IgD-negative memory B cell (primary cell): Measurements from ENCODE around the gene IFI27. TPM values are rescaled to one million over a fixed set of nuclear protein-coding genes. Genes with fewer than 3 reads are reported as not detected.

Experiments used
- H3K27ac Mint-ChIP-seq, 3 donors: one replicate each; pipeline ENCODE4 v1.8.0; 2020 to 2022; ENCODE audit warnings: mild to moderate bottlenecking in 3 of 3, mixed read lengths in 3 of 3, moderate library complexity in 1 of 3
- H3K27me3 Mint-ChIP-seq: one replicate; pipeline ENCODE4 v1.8.0; 2021; ENCODE audit warnings: mixed read lengths
- H3K36me3 Mint-ChIP-seq: one replicate; pipeline ENCODE4 v1.8.0; 2020; ENCODE audit warnings: mild to moderate bottlenecking, mixed read lengths
- H3K4me1 Mint-ChIP-seq, 3 donors: one replicate each; pipeline ENCODE4 v1.8.0; 2020 to 2022; ENCODE audit warnings: mixed read lengths in 3 of 3, mild to moderate bottlenecking in 1 of 3
- H3K4me3 Mint-ChIP-seq, 4 donors: one replicate each; pipeline ENCODE4 v1.8.0; 2020 to 2022; ENCODE audit warnings: mild to moderate bottlenecking in 4 of 4, mixed read lengths in 4 of 4, moderate library complexity in 3 of 4
- H3K9me3 Mint-ChIP-seq, 3 donors: one replicate each; pipeline ENCODE4 v1.8.0; 2020 to 2021; ENCODE audit warnings: mixed read lengths in 3 of 3, mild to moderate bottlenecking in 1 of 3
- polyA plus RNA-seq: library from polyadenylated mRNA; unstranded; fragments of 300-500 nt; fragmentation: Illumina TruSeq; gene quantifications from one replicate; pipeline ENCODE4 v1.2.3, GENCODE V29; 2021

Gene IFI27
- polyA plus RNA-seq, 1 donor from 2014 or later: not detected

GRCh38 chr14:94126419-94126677 is 15.8 kb downstream of the IFI27 start:
- H3K27me3 Mint-ChIP-seq: peaks cover 4% of the 10 kb centered on the region
- H3K27ac Mint-ChIP-seq: no peak overlapping the region
- peaks cover 11 to 13% (median 11%) of the 10 kb centered on the region in 3 donors for H3K4me1 Mint-ChIP-seq
- H3K4me3 Mint-ChIP-seq: no peak overlapping the region
- peaks cover 7% of the 10 kb centered on the region for H3K36me3 Mint-ChIP-seq
- no peaks in the 10 kb centered on the region for H3K9me3 Mint-ChIP-seq

- Mint-ChIP-seq H3K27ac (no peak overlapping the region), H3K9me3 (no peaks in the 10 kb centered on the region), H3K27me3 (no peaks in the 10 kb centered on the region), H3K4me1 (peaks cover 11 to 13% (median 11%) of the 10 kb centered on the region in 3 donors), H3K4me3 (peak overlapping the region in 1 of 4 donors; percentile 10), H3K36me3 (peaks cover 5% of the 10 kb centered on the region)
These were observed 16.3 kb downstream of the IFI27 start for GRCh38 chr14:94126800-94127199.

- no peaks in the 10 kb centered on the region for H3K27me3 Mint-ChIP-seq
- H3K27ac Mint-ChIP-seq: no peak overlapping the region
- peaks cover 1% of the 10 kb centered on the region for H3K36me3 Mint-ChIP-seq
- H3K4me3 Mint-ChIP-seq: peak overlapping the region in 1 of 4 donors; percentile 10
- H3K4me1 Mint-ChIP-seq: peaks cover 11 to 14% (median 13%) of the 10 kb centered on the region in 3 donors
- H3K9me3 Mint-ChIP-seq: no peaks in the 10 kb centered on the region
These were observed 16.8 kb downstream of the IFI27 start for GRCh38 chr14:94127330-94127729.

- H3K4me1 Mint-ChIP-seq: peaks cover 11 to 14% (median 13%) of the 10 kb centered on the region in 3 donors
- H3K27ac Mint-ChIP-seq: peak overlapping the region in 2 of 3 donors; percentile 23 to 24
- H3K36me3 Mint-ChIP-seq: no peaks in the 10 kb centered on the region
- peak overlapping the region; percentile 88 to 98 (median 94) for H3K4me3 Mint-ChIP-seq
- H3K9me3 Mint-ChIP-seq: no peaks in the 10 kb centered on the region
- no peaks in the 10 kb centered on the region for H3K27me3 Mint-ChIP-seq
These were observed 17.8 kb downstream of the IFI27 start for GRCh38 chr14:94128216-94128839.

- peaks cover 2% of the 10 kb centered on the region for H3K27me3 Mint-ChIP-seq
These were observed 18.7 kb downstream of the IFI27 start, which contains the start of gene IFI27L2 for GRCh38 chr14:94129111-94129757. Gene IFI27L2, minus strand, starts transcription at chr14:94129604. Its CDS starts 40 bp downstream, at chr14:94129564.

GRCh38 chr14:94129758-94130414 is 19.4 kb downstream of the IFI27 start:
- Mint-ChIP-seq H3K9me3 (peaks cover 0 to under 1% (median 0%) of the 10 kb centered on the region in 3 donors), H3K4me3 (peak overlapping the region; percentile 88 to 98 (median 94)), H3K36me3 (no peaks in the 10 kb centered on the region), H3K4me1 (peaks cover 11 to 14% (median 13%) of the 10 kb centered on the region in 3 donors), H3K27ac (peak overlapping the region in 2 of 3 donors; percentile 33 to 83), H3K27me3 (peaks cover 2% of the 10 kb centered on the region)

More at GRCh38 chr14:94129111-94129757, 18.7 kb downstream of the IFI27 start, which contains the start of gene IFI27L2:
- Mint-ChIP-seq H3K9me3 (no peaks in the 10 kb centered on the region), H3K36me3 (no peaks in the 10 kb centered on the region), H3K4me3 (peak within 1 kb of the TSS; percentile 88 to 98 (median 94)), H3K4me1 (peaks cover 11 to 14% (median 13%) of the 10 kb centered on the region in 3 donors), H3K27ac (peak within 1 kb of the TSS in 2 of 3 donors; percentile 33 to 83)

GRCh38 chr14:94132285-94132887 is 21.9 kb downstream of the IFI27 start:
- Mint-ChIP-seq H3K4me1 (peaks cover 11 to 14% (median 13%) of the 10 kb centered on the region in 3 donors), H3K9me3 (peaks cover 0 to 11% (median 7%) of the 10 kb centered on the region in 3 donors), H3K27me3 (peaks cover 13% of the 10 kb centered on the region), H3K27ac (no peak overlapping the region), H3K36me3 (no peaks in the 10 kb centered on the region), H3K4me3 (peak overlapping the region in 2 of 4 donors; percentile 43 to 50)

GRCh38 chr14:94135476-94135875 is 24.9 kb downstream of the IFI27 start:
- Mint-ChIP-seq H3K9me3 (peaks cover 0 to 11% (median 7%) of the 10 kb centered on the region in 3 donors), H3K27ac (no peak overlapping the region), H3K36me3 (no peaks in the 10 kb centered on the region), H3K4me1 (peaks cover 0 to 4% (median 0%) of the 10 kb centered on the region in 3 donors), H3K4me3 (peak overlapping the region in 1 of 4 donors; percentile 30), H3K27me3 (peaks cover 13% of the 10 kb centered on the region)

GRCh38 chr14:94136575-94137331 is 26.2 kb downstream of the IFI27 start:
- Mint-ChIP-seq H3K4me1 (peaks cover 0 to 4% (median 0%) of the 10 kb centered on the region in 3 donors), H3K27ac (peak overlapping the region in 1 of 3 donors; percentile 23), H3K4me3 (no peak overlapping the region), H3K9me3 (peaks cover 0 to 11% (median 7%) of the 10 kb centered on the region in 3 donors), H3K27me3 (peaks cover 13% of the 10 kb centered on the region), H3K36me3 (no peaks in the 10 kb centered on the region)

GRCh38 chr14:94138251-94138650 is 27.7 kb downstream of the IFI27 start:
- H3K36me3 Mint-ChIP-seq: no peaks in the 10 kb centered on the region
- H3K27me3 Mint-ChIP-seq: peaks cover 13% of the 10 kb centered on the region
- H3K27ac Mint-ChIP-seq: no peak overlapping the region
- H3K4me1 Mint-ChIP-seq: no peaks in the 10 kb centered on the region
- peaks cover 0 to 11% (median 7%) of the 10 kb centered on the region in 3 donors for H3K9me3 Mint-ChIP-seq
- H3K4me3 Mint-ChIP-seq: no peak overlapping the region

GRCh38 chr14:94139006-94139405 is 28.5 kb downstream of the IFI27 start:
- H3K27ac Mint-ChIP-seq: no peak overlapping the region
- H3K27me3 Mint-ChIP-seq: peaks cover 12% of the 10 kb centered on the region

GRCh38 chr14:94139421-94139820 is 28.9 kb downstream of the IFI27 start:
- Mint-ChIP-seq H3K4me1 (no peaks in the 10 kb centered on the region), H3K36me3 (no peaks in the 10 kb centered on the region), H3K4me3 (no peak overlapping the region), H3K9me3 (peaks cover 0 to 11% (median 7%) of the 10 kb centered on the region in 3 donors), H3K27ac (no peak overlapping the region), H3K27me3 (peaks cover 11% of the 10 kb centered on the region)

More at GRCh38 chr14:94139006-94139405, 28.5 kb downstream of the IFI27 start:
- Mint-ChIP-seq H3K9me3 (peaks cover 0 to 11% (median 7%) of the 10 kb centered on the region in 3 donors), H3K4me3 (no peak overlapping the region), H3K36me3 (no peaks in the 10 kb centered on the region), H3K4me1 (no peaks in the 10 kb centered on the region)

- Mint-ChIP-seq H3K36me3 (no peaks in the 10 kb centered on the region), H3K4me1 (peaks cover 0 to 7% (median 3%) of the 10 kb centered on the region in 3 donors), H3K9me3 (no peaks in the 10 kb centered on the region), H3K27me3 (peaks cover 1% of the 10 kb centered on the region), H3K27ac (no peak overlapping the region), H3K4me3 (no peak overlapping the region)
These were observed 31.7 kb downstream of the IFI27 start for GRCh38 chr14:94142247-94142646.

GRCh38 chr14:94142836-94143235 is 32.3 kb downstream of the IFI27 start:
- Mint-ChIP-seq H3K36me3 (no peaks in the 10 kb centered on the region), H3K4me1 (peaks cover 0 to 8% (median 3%) of the 10 kb centered on the region in 3 donors), H3K4me3 (no peak overlapping the region), H3K27me3 (no peaks in the 10 kb centered on the region), H3K27ac (no peak overlapping the region), H3K9me3 (no peaks in the 10 kb centered on the region)
